ENCODE results near the gene CLEC4G.

CLEC4G gene

GRCh38 chr19:7681340-7682174 is 50.4 kb downstream of the CLEC4G start:
- no peaks in the 10 kb centered on the region for H3K36me3 ChIP-seq (replicated peaks; ENCODE audit: insufficient read depth, low read length)
- H3F3A ChIP-seq (ENCODE audit: insufficient read depth, low read length), result no peaks in the 10 kb centered on the region
- H3K9me3 ChIP-seq (replicated peaks; ENCODE audit: insufficient read depth, low read length), result no peaks in the 10 kb centered on the region
- peak overlapping the region; percentile 92 for H3K9ac ChIP-seq (ENCODE audit: low read length)
- H3K4me2 ChIP-seq (ENCODE audit: low read depth, low read length), result peak overlapping the region; percentile 99
- H3K9me2 ChIP-seq (replicated peaks; ENCODE audit: insufficient read depth, low read length), result no peaks in the 10 kb centered on the region
- peaks cover 32% of the 10 kb centered on the region for H3K27me3 ChIP-seq (replicated peaks; ENCODE audit: insufficient read depth, low read length)
- TF ChIP-seq EZH2 (optimal IDR thresholded peaks at IDR 0.05; ENCODE audit: low read depth, low read length), result no peak
- no peak for TF ChIP-seq EZH2phosphoT487 (IDR thresholded peaks at IDR 0.05; ENCODE audit: low read length)
- no peak for TF ChIP-seq CTCF (IDR thresholded peaks at IDR 0.05; ENCODE audit: low read length)
- H3K4me3 ChIP-seq (ENCODE audit: low read length), result peak overlapping the region; percentile 100
- no peaks in the 10 kb centered on the region for H4K20me1 ChIP-seq (ENCODE audit: insufficient read depth, low read length)
- H3K27ac ChIP-seq (ENCODE audit: low read length), result no peak overlapping the region
- H2AFZ ChIP-seq (ENCODE audit: low read length), result peak overlapping the region; percentile 100
- H3K4me1 ChIP-seq (ENCODE audit: low read length), result 0 out of 2 replicates have a peak, but pooled peaks cover 3% of the 10 kb centered on the region
- peak; percentile 30 for DNase-seq
- H3K79me2 ChIP-seq (ENCODE audit: low read length), result peaks cover 13% of the 10 kb centered on the region

GRCh38 chr19:7680606-7681339 is 51.1 kb downstream of the CLEC4G start, which contains the start of gene TRAPPC5:
TRAPPC5 (plus strand) TSS chr19:7680833; CDS start chr19:7682254, 1,421 bp downstream.
- Histone ChIP-seq H2AFZ (ENCODE audit: low read length) (peak within 1 kb of the TSS; percentile 100), H3K27ac (ENCODE audit: low read length) (no peak within 1 kb of the TSS), H3K9me3 (replicated peaks; ENCODE audit: insufficient read depth, low read length) (no peaks in the 10 kb centered on the region), H4K20me1 (ENCODE audit: insufficient read depth, low read length) (no peaks in the 10 kb centered on the region), H3K79me2 (ENCODE audit: low read length) (peaks cover 13% of the 10 kb centered on the region), H3K9me2 (replicated peaks; ENCODE audit: insufficient read depth, low read length) (no peaks in the 10 kb centered on the region), H3K4me3 (ENCODE audit: low read length) (peak within 1 kb of the TSS; percentile 100), H3K4me1 (ENCODE audit: low read length) (0 out of 2 replicates have a peak, but pooled peaks cover 3% of the 10 kb centered on the region), H3K9ac (ENCODE audit: low read length) (peak within 1 kb of the TSS; percentile 92), H3K36me3 (replicated peaks; ENCODE audit: insufficient read depth, low read length) (no peaks in the 10 kb centered on the region), H3K27me3 (replicated peaks; ENCODE audit: insufficient read depth, low read length) (peaks cover 38% of the 10 kb centered on the region), H3F3A (ENCODE audit: insufficient read depth, low read length) (no peaks in the 10 kb centered on the region), H3K4me2 (ENCODE audit: low read depth, low read length) (peak within 1 kb of the TSS; percentile 99)
- TF ChIP-seq EZH2phosphoT487 (IDR thresholded peaks at IDR 0.05; ENCODE audit: low read length) (no peak), CTCF (IDR thresholded peaks at IDR 0.05; ENCODE audit: low read length) (peak; percentile 98), EZH2 (optimal IDR thresholded peaks at IDR 0.05; ENCODE audit: low read depth, low read length) (no peak)
- DNase-seq, result peak; percentile 90

DNA sequence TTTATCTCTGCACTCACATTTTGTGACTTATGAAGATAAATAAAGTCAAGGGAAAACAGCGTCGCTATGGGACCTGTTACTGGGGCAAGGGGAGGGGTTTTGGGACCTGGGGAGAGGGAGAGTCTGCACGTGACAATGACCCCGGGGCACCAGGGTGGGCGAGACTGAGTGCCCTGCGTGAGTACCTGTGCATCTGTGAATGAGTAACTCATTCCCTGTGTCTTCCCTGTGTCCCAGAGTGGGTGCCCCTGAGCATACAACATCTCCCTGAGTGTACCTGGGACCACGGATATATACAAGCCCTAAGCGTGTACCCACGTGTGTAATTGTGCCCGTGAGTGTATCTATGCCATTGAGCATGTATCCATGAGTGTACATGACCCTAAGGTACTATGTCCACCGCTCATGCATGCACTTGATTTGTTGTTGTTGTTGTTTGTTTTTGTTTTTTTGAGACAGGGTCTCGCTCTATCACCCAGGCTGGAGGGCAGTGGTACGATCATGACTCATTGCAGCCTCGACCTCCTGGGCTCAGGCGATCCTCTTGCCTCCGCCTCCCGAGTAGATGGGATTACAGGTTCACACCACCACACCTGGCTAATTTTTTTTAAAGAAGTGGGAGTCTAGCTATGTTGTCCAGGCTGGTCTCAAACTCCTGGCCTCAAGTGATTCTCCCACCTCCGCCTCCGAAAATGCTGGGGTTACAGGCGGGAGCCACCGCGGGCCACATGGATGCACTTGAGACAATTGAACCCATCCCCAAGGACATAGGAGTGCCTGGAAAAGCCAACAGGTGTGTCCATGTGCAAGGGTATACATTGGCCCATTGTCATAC is 51.9 kb downstream of the CLEC4G start:
- Histone ChIP-seq H3F3A (ENCODE audit: insufficient read depth, low read length) (no peaks in the 10 kb centered on the region), H3K4me1 (ENCODE audit: low read length) (0 out of 2 replicates have a peak, but pooled peaks cover 3% of the 10 kb centered on the region), H3K27me3 (replicated peaks; ENCODE audit: insufficient read depth, low read length) (peaks cover 42% of the 10 kb centered on the region), H3K27ac (ENCODE audit: low read length) (no peak overlapping the region), H3K9ac (ENCODE audit: low read length) (no peak overlapping the region), H3K9me2 (replicated peaks; ENCODE audit: insufficient read depth, low read length) (no peaks in the 10 kb centered on the region), H3K4me2 (ENCODE audit: low read depth, low read length) (peak overlapping the region; percentile 99), H3K9me3 (replicated peaks; ENCODE audit: insufficient read depth, low read length) (no peaks in the 10 kb centered on the region), H3K79me2 (ENCODE audit: low read length) (peaks cover 13% of the 10 kb centered on the region), H3K36me3 (replicated peaks; ENCODE audit: insufficient read depth, low read length) (no peaks in the 10 kb centered on the region), H3K4me3 (ENCODE audit: low read length) (peak overlapping the region; percentile 100), H2AFZ (ENCODE audit: low read length) (peak overlapping the region; percentile 81), H4K20me1 (ENCODE audit: insufficient read depth, low read length) (no peaks in the 10 kb centered on the region)
- TF ChIP-seq CTCF (IDR thresholded peaks at IDR 0.05; ENCODE audit: low read length), result no peak
- TF ChIP-seq EZH2 (optimal IDR thresholded peaks at IDR 0.05; ENCODE audit: low read depth, low read length), result no peak
- no peak for TF ChIP-seq EZH2phosphoT487 (IDR thresholded peaks at IDR 0.05; ENCODE audit: low read length)
- DNase-seq, result no peak
